Panc1 (cell line): ENCODE data around the gene LUC7L. TPM values are rescaled to one million over a fixed set of nuclear protein-coding genes. Genes with fewer than 3 reads are reported as not detected.

ENCODE experiments used
- ATAC-seq: fragments of 200-7000 bp; cut with Tn5 transposase; 2 replicates; pipeline ENCODE4 v1.9.1; 2020; ENCODE audit warnings: mild to moderate bottlenecking, moderate library complexity
- BruUV-seq: library from RNA; stranded (reverse); fragments of 400-500 nt; replicated peaks from 2 replicates; lab custom pipeline; 2021; lab: Mats Ljungman, UMichigan
- CTCF ChIA-PET: fragments of 300-600 bp; sonication (Branson Sonifier 250); formaldehyde crosslinking; loops from one replicate; lab custom pipeline; 2022; ENCODE audit warnings: antibody characterized with exemption; lab: Charles Lee
- POLR2A ChIA-PET: fragments of 300-600 bp; sonication (Branson Sonifier 250); formaldehyde crosslinking; loops from one replicate; lab custom pipeline; 2022; ENCODE audit warnings: antibody characterized with exemption; lab: Charles Lee
- DNase-seq: peaks from one replicate; pipeline ENCODE4 v3.0.0-alpha.2; 2010; ENCODE audit warnings: low read depth, low spot score
- H3K27ac ChIP-seq: 2 replicates; pipeline ENCODE4 v1.5.1; 2011; ENCODE audit warnings: mild to moderate bottlenecking, low read length, inconsistent platforms
- H3K27me3 ChIP-seq: fragments of 200-500 bp; sonication (Bioruptor generic); 2 replicates; pipeline ENCODE4 v1.6.0; 2014; ENCODE audit warnings: low read length, inconsistent platforms; ENCODE audit not compliant: control insufficient read depth, insufficient read depth
- H3K36me3 ChIP-seq: fragments of 200-500 bp; sonication (Bioruptor generic); 2 replicates; pipeline ENCODE4 v1.5.1; 2014; ENCODE audit warnings: inconsistent platforms, mild to moderate bottlenecking, low read length, moderate library complexity; ENCODE audit not compliant: control insufficient read depth, insufficient read depth
- H3K4me1 ChIP-seq: 2 replicates; pipeline ENCODE4 v1.5.1; 2011; ENCODE audit warnings: inconsistent platforms, mild to moderate bottlenecking, low read length, moderate library complexity; ENCODE audit not compliant: control insufficient read depth, insufficient read depth
- H3K4me3 ChIP-seq, 2 experiments: 2 replicates each; pipeline ENCODE4 v1.5.1; 2011 to 2012; ENCODE audit warnings: low read depth in 2 of 2, low read length in 2 of 2, mild to moderate bottlenecking in 2 of 2, inconsistent platforms in 1 of 2, moderate library complexity in 1 of 2
- H3K9me3 ChIP-seq: fragments of 200-500 bp; sonication (Bioruptor generic); 2 replicates; pipeline ENCODE4 v1.5.1; 2014; ENCODE audit warnings: low read depth, mild to moderate bottlenecking, inconsistent platforms, low read length, moderate library complexity; ENCODE audit not compliant: control insufficient read depth, insufficient read depth
- CTCF ChIP-seq: fragments of 450-650 bp; IDR thresholded peaks from 2 replicates; pipeline ENCODE4 v1.5.1; 2017; ENCODE audit warnings: mild to moderate bottlenecking
- POLR2AphosphoS5 ChIP-seq: IDR thresholded peaks from 2 replicates; pipeline ENCODE4 v1.6.1; 2012; ENCODE audit warnings: mild to moderate bottlenecking, low read depth, low read length, moderate library complexity
- REST ChIP-seq, 2 experiments: IDR thresholded peaks; 2 replicates each; pipeline ENCODE4 v1.6.1; 2011 to 2012; ENCODE audit warnings: low read depth in 2 of 2, control low read depth in 1 of 2, low read length in 1 of 2, mild to moderate bottlenecking in 1 of 2, moderate library complexity in 1 of 2; ENCODE audit not compliant: insufficient read depth in 1 of 2
- SIN3A ChIP-seq: IDR thresholded peaks from 2 replicates; pipeline ENCODE4 v1.6.1; 2012; ENCODE audit warnings: low read depth, mild to moderate bottlenecking, low read length, moderate library complexity, borderline replicate concordance; ENCODE audit not compliant: insufficient read depth
- TCF7L2 ChIP-seq: IDR thresholded peaks from 2 replicates; pipeline ENCODE4 v1.6.1; 2011; ENCODE audit warnings: mild to moderate bottlenecking, low read depth, low read length, inconsistent platforms
- in situ Hi-C: cut with HindIII; loops from 2 replicates; pipeline ENCODE4 v1.10.0; 2016; ENCODE audit warnings: low sequenced_read_pairs, low pct_unique_long_range_greater_than_20kb
- intact Hi-C: fragments of 100-400 bp; cut with micrococcal nuclease; formaldehyde crosslinking; loops from one replicate; pipeline ENCODE4 v1.10.0; 2022; ENCODE audit not compliant: unreplicated experiment
- total RNA-seq: library from RNA; stranded (reverse); gene quantifications from one replicate; pipeline ENCODE4 v1.2.1, GENCODE V29; 2021; ENCODE audit not compliant: unreplicated experiment

Gene LUC7L
- total RNA-seq, 1 experiment from 2014 or later, result 75.3 TPM

DNA sequence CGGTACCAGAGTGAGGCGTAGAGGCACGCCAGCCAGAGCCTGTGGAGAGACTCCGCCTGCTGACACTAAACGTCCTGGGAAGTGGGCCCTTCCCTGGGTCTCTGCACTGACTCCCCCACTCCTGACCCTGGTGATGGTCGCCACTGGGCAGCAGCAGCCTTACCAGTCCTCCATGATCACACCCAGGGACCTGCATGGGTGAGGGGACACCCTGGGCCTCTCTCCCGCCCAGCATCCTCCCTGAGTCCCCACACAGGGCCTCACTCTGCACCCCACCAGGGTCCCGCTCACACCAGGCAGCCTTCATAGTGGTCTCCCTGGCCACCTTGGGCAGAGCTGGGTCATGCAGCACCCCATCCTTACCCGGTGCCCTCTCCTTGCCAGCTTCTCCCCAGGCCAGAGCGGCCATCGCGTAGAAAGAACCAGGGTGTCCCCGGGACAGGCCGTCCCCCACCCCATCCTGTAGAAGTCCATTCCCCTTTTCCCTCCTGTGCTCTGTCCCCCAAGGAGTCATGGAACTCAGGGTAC lies 35.8 kb upstream of the LUC7L start:
- H3K27me3 ChIP-seq, result no peaks in the 10 kb centered on the region
- no peak overlapping the region for H3K27ac ChIP-seq
- POLR2A ChIA-PET, result no interaction called here
- no peaks in the 10 kb centered on the region for H3K36me3 ChIP-seq
- H3K9me3 ChIP-seq, result no peaks in the 10 kb centered on the region
- intact Hi-C loops, result no loop called here
- no TSS peak for BruUV-seq
- no peaks in the 10 kb centered on the region; the same call in 1 of the 2 replicates for H3K4me1 ChIP-seq
- DNase-seq (no peak), ATAC-seq (no peak)
- no peak overlapping the region for H3K4me3 ChIP-seq
- in situ Hi-C loops, result no loop called here
- TF ChIP-seq SIN3A (no peak), POLR2AphosphoS5 (no peak), REST (IDR thresholded peaks at IDR 0.05; ENCODE audit: insufficient read depth in 1 of 2, low read depth in 2 of 2, low read length in 1 of 2) (no peak)
- CTCF ChIA-PET, result no interaction called here

- intact Hi-C loops (no loop called here), in situ Hi-C loops (no loop called here)
- no TSS peak for BruUV-seq
- H3K36me3 ChIP-seq, result no peaks in the 10 kb centered on the region
- no peaks in the 10 kb centered on the region for H3K27me3 ChIP-seq
- no peak for DNase-seq
- CTCF ChIA-PET, result no interaction called here
- no peak for ATAC-seq
- no peaks in the 10 kb centered on the region for H3K9me3 ChIP-seq
- no peak for TF ChIP-seq SIN3A
- no peak for TF ChIP-seq POLR2AphosphoS5
- H3K4me3 ChIP-seq, result no peak overlapping the region
- no peak overlapping the region for H3K27ac ChIP-seq
- POLR2A ChIA-PET, result no interaction called here
- no peaks in the 10 kb centered on the region; the same call in 1 of the 2 replicates for H3K4me1 ChIP-seq
These were observed 35.2 kb upstream of the LUC7L start for GRCh38 chr16:264440-264951.

- intact Hi-C loops, result no loop called here
These were observed 34.7 kb upstream of the LUC7L start for GRCh38 chr16:263944-264343.

More at GRCh38 chr16:263944-264343, 34.7 kb upstream of the LUC7L start:
- TF ChIP-seq POLR2AphosphoS5 (no peak), CTCF (no peak), SIN3A (no peak), REST (IDR thresholded peaks at IDR 0.05; ENCODE audit: insufficient read depth in 1 of 2, low read depth in 2 of 2, low read length in 1 of 2) (no peak), TCF7L2 (no peak)
- Histone ChIP-seq H3K36me3 (no peaks in the 10 kb centered on the region), H3K27ac (no peak overlapping the region), H3K4me1 (no peaks in the 10 kb centered on the region; the same call in 1 of the 2 replicates), H3K4me3 (no peak overlapping the region), H3K27me3 (no peaks in the 10 kb centered on the region), H3K9me3 (no peaks in the 10 kb centered on the region)
- no TSS peak for BruUV-seq
- POLR2A ChIA-PET, result no interaction called here
- DNase-seq, result no peak
- in situ Hi-C loops, result no loop called here
- CTCF ChIA-PET, result no interaction called here
- no peak for ATAC-seq
